ENCODE data around the gene TRIOBP.

Gene TRIOBP

DNA sequence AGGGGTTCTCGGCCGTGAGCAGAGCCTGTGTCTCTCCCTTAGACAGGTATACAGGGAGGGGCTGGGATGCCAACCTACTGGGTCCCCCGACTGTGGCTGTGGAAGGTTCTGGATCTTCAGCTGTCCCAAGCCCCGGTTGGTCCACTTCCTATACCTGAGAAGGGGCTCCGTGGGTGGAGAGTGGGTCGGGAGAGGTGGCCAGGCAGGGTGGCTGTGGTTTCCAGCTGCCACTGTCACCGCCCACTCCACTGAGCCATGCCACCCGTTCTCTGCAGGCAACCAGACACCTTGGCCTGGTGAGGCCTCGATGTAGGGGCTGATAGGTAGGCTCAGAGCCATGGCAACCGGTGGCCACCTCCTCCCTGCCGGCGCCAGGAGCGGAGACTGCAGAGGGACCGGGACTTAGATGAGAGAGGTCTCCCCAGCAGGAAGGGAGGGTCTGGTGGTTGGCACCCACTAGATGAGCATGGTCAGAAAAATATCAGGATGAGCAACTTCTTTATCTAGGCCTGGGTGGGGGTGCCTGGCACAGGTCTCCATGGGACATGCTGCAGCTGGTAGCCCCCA is 53.8 kb downstream of the TRIOBP start:
- DNase-seq: no peak

DNA sequence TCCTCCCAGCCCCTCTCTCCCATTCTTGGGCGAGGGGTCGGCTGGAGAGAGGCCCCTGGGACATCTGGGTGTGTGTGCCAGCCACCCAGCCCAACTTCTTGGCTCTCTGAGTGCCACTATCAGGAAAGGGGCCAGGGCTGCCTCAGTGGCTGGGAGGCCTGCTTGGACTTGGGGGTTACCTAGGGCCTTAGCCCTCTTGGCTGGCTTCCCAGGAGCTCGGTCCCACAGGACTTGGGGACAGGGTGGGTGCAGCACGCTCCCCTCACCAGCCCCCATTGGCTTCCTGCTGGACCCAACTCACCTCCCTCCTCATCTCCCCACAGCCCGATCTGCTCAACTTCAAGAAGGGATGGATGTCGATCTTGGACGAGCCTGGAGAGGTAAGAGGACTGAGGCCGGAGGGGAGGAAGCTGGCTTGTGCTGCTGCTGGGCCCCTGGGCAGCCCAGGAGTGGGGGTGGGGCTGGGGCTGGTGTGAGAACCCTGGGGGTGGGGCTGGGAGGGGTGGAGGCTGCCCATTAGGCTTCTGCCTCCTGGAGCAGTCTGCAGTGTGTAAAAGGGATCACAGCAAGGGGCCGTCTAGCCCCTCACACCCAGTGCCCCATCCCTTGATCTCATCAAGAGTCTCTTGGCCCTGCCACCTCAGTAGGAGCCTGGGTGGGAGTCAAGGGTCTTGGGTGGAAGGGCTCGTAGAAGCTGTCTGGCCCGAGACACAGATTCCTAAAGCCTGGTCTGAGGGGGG is 54.8 kb downstream of the TRIOBP start:
- DNase-seq: no peak

DNA sequence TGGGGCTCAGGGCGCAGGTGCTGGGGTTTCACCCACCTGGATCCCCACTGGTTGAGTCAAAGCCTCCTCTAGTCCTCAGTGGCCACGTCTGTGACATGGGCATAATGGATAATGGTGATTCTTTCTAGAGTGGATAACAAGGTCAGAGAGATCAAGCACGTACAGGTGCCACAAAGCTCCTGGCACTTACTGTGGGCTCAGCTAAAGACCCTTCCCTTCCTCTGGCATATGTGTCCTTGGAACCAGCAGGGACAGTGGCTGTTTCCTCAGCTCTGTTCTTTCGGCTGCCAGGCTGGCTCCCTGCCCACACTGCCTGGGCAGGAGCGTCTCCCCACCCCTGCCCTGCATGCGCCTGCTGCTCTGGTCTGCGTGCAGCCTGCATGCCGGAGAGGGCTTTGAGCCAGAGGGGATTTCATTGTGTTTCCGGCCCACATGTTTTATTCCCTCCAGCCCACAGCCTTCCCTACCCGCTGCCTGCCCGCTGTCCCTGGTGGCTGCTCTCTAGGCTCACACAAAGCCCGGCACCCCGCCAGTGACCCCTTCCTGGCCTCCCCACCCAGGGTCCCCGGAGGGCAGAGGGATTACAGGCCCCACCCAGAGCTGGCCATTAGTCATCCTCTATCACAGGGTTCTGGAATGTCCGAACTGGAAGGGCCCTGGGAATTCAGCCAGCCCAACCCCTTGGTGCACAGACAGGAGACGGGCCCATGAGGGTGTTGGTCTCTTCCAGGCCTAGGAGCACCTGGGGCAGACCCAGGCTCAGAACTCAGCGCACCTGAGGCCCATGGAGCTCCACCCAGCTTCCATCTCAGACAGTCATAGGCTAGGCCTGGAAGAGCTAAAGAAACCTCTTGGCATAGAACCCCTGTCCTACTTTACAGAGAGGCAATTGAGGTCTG is 55.6 kb downstream of the TRIOBP start:
- no peak for DNase-seq

DNA sequence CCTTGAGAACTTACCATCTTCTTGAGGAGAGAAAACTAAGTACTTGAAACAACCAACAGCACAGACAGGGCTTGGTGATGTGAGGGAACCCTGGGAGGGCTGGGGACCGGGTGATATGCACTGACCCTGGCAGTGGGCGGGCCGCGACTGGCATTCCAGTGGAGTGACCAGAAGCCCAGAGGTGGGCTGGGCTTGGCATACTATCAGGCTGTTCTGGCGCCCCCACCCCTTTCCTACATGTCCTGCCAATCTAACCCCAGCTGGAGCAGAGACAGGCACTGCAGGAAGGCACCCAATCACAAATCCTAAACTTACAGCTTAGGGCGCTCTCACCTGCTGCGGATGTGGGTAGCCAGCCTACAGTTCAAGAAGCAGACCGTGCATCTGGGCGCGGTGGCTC is 56.9 kb downstream of the TRIOBP start:
- no peak for DNase-seq

DNA sequence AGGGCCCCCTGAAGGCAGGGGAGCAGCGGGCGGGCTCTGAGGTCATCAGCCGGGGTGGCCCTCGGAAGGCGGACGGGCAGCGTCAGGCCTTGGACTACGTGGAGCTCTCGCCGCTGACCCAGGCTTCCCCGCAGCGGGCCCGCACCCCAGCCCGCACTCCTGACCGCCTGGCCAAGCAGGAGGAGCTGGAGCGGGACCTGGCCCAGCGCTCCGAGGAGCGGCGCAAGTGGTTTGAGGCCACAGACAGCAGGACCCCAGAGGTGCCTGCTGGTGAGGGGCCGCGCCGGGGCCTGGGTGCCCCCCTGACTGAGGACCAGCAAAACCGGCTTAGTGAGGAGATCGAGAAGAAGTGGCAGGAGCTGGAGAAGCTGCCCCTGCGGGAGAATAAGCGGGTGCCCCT is 60.8 kb downstream of the TRIOBP start:
- no peak for DNase-seq

DNA sequence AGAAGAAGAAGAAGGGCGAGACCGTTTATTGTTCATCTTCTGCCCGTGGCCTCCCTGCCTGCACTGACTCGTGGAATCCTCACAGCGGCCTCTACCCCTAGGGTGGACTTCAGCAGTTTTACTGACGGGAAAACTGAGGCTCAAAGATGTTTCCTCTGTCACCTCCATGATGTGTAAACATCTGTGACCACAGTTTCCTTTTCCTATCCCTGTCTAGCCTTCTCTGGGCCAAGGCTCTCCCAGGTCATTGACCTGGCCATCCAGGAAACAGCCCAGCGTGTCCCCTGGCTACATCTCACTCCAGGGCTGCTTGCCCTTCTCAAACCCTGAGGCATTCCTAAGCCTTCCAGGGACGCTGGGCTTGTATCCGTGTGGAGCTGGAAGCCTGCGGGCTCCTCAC is 61.8 kb downstream of the TRIOBP start:
- DNase-seq: no peak

DNA sequence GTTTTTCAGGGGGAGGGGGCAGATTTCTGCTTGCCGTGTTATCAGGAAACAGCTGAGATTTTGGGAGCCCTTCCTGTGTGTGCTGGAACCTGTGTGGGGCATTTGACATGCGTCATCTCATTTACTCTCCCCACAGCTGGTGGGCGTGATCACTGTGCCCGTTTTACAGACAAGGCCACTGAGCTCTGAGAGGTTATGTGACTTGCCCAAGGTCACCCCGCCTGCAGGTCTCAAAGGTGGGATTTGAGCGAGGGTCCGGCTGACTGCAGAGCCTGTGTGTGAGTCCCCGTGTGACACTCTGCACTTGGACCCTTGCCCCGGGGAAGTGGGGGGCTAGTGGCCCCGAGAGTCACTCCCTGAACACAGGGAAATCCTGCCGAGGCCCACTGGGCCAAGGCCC is 62.4 kb downstream of the TRIOBP start:
- no peak for DNase-seq

DNA sequence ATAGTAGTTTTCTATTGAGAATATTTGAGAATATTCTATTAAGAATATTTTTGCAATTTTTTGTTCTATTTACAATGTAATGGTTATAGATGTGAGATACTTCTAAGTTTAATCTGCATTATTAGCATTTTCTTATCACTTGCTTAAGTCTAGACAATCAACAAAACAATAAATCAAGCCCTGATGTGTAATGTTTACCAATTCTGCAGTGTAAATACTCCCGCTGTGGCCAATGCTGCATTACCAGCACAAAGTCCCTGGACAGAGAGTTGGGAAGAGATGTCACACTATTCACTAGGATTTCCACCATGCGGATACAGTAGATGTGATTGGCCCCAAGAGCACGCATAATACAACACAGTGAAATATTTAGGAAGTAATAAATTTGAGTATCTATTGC is 63.3 kb downstream of the TRIOBP start:
- DNase-seq: no peak

DNA sequence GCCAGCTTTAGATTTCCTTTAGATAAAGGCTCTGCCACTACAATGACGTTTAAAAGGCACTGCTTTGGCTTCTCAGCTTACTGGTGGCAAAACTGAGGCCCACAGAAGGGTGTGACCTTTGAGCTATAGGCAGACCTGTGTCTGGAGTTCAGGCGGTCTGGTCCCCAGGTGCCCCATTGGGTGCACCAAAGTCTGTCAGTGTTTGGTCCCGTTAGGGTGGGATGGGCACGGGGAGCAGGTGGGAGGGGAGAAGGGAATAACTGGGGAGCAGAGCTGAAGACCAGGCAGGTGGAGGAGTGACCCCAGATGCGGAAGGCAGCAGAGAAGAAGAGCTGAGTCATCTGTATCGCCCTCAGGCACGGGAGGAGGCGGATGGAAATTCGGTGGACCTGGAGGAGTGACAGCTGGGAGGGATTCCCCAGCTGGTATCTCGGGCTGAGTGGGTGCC is 65.6 kb downstream of the TRIOBP start:
- no peak for DNase-seq

DNA sequence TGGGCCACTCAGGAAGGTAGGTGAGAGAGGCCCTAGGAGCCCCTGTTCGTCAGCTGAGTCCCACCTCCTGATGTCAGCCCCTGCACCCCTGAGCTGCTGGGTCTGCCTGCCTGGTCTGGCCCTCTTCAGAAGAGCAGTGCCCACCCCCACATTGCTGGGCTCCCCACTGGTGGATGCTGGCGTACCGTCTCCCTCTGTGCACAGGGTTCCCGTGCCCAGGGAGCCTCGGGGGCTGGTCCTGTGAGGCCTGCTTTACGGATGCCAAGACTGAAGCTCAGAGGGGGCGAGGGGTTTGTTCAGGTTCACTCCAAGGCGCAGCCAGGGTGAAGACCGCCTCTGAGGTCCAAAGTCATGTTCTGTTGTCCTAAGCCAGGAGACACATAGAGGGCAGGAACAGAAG is 66.2 kb downstream of the TRIOBP start:
- DNase-seq: no peak

DNA sequence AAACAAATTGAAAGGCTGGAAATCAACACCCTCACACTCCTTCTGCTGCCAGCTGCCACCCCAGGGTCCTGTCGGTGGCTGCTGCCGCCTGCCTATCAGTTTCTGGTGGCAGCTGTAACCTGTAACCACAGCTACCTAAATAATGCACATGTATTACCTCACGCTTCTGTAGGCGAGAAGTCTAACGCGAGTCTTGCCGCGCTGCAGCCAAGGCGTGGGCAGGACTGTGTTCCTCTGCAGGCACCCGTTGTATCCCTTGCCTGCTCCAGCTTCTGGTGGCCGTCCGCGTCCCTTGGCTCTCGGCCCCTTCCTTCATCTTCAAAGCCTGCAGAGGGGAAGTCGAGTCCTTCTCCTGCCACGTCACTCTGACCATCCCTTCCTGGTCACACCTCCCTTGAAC is 66.8 kb downstream of the TRIOBP start:
- no peak for DNase-seq

DNA sequence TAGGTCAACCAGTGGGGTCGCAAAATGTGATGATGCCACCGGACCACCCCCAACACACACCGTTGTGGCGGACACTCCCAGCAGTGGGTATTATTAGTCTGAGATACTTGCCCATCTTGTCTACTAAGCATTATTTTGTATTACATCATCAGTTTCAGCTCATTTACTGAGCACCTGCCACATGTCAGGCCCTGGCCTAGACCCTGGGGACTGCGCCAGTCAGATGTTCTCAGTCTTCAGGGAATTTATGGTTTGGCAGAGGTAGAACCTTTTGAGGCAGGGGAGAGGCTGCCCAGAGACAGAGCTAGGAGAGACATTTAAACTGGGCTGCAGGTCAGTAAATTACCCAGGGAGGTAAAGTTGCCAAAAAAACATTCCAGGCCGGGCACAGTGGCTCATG is 67.8 kb downstream of the TRIOBP start:
- no peak for DNase-seq

DNA sequence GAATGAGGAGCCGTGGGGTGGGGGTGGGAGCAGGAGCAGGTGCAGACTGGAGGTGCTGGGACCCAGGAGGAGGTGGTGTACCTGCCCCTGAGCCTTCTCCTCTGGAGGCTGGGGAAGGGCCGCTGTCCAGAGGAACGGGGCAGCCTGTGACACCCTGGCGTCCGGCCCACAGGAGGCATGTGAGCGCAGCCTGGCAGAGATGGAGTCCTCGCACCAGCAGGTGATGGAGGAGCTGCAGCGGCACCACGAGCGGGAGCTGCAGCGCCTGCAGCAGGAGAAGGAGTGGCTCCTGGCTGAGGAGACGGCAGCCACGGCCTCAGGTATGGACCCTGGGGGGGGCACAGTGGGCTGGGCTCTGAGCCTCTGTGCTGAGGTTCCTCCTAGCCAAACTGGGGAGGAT is 68.7 kb downstream of the TRIOBP start:
- DNase-seq: no peak

DNA sequence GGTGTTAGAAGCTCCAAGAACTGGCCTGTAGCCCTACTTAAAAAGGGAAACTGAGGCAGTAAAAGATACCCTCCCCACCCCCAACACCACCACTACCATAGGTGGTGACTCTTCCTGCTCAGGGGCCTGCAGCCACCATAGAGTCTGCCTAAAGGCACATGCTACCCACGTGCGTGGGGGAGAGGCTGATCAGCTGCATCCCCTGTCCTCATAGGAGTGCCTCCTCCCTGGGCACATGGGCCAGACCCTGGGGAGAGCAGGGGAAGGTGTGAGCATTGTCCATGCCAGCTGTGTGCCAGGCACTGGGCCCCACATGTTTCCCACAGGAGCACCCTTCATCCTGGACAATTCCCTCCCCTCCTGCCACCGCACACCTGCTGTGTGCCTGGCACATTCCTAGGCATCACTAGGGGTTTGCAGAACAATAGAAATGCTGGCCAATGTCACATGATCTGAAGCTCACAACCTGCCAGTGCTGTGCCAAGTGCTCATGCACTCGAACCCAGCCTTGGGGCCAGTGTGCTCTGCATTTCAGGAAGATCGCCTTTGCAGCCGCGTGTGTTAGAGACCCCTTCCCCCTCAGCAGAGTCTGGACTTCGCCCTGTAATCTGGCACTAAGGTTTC is 69.2 kb downstream of the TRIOBP start:
- DNase-seq: no peak

DNA sequence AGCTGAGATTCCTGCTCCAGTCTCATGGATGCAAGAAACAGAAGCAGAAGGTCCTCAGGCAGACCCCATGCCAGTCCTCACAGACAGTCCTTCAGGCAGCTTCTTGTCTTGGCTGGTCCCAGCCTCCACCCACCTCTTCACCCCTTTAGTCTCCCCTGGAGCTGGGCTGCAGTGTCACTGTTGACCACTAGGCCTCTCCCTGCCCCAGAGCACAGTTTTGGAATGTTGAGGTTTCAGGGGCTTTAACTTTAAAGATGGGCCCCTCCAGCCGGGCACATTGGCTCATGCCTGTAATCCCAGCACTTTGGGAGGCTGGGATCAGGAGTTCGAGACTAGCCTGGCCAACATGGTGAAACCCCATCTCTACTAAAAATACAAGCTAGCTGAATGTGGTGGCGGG is 71.4 kb downstream of the TRIOBP start:
- no peak for DNase-seq

DNA sequence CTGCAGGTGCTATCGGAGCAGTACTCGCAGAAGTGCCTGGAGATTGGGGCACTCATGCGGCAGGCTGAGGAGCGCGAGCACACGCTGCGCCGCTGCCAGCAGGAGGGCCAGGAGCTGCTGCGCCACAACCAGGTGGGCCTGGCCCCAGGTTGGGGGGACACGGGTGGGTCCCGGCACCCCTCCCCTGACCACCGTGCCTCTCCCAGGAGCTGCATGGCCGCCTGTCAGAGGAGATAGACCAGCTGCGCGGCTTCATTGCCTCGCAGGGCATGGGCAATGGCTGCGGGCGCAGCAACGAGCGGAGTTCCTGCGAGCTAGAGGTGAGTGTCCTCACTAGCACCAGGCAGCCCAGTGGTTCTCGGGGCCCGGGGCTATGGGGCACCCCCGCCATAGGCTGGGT is 72.2 kb downstream of the TRIOBP start:
- no peak for DNase-seq

DNA sequence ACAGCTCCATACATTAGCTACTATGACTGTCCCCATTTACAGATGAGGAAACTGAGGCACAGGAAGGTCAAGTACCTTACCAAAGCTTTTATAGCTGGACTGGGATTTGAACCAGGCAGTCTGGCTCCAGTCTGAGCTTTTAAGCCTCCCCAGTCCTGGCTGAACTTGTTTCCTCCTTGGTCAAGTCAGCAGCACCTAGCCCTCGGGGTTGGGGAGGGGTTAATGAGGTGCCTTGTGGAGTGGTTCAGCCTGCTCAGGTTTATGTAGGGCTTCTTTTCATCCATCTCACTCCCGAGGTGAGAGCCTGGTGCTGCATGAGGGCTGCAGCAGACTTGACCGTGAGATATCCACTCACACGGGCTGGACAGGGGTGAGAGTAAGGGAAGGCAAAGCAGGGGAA is 74.2 kb downstream of the TRIOBP start:
- no peak for DNase-seq

DNA sequence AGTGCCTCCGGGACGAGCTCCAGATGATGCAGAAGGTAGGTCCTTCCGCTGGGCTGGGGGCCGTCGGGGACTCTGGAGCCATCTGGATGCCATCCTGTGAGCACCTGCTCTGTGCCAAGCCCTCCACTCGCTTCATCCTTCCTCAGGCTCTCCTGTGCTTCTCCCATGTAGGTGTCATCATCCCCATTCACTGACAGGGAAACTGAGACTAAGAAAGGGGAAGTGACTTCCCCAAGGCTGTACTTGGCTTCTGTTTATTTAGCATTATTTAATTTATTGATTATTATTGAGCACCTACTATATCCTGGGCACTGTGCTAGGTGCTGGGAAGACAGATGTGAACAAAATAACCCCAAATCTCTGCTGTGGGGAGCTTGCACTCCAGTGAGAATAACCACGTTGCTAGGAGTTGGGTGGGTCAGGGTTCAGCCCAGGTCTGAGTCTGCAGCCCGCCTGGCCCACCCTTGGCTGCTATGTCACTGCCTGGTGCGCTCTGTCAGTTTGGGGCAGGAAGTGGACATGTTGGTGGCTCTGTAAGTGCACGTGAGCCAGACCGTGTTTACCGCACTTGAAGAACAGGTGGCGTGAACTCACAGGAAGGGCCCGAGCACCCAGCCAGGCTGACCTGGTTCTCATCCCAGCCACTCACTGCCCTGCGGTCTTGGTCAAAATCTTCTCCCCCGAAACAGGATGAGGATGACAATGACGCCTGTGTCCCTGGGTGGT is 75.0 kb downstream of the TRIOBP start:
- no peak for DNase-seq

DNA sequence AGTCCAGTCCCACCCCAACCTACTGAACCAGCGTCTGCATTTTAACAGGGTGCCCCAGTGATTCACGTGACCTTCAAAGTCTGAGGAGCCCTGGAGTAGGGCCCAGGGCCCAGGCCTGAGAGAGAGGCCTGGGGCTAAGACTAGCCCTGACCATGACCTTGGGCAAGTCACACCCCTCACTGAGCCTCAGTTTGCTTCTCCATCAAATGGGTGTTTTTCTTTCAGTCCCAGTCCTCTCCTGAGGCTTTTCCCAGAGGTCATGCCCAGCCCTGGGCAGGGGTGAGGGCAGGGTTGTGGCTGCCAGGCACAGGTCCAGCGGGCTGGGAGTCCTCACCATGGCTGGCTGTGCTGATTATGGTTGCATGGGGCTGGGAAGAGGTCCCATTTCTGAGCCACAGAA is 77.9 kb downstream of the TRIOBP start:
- DNase-seq: no peak

DNA sequence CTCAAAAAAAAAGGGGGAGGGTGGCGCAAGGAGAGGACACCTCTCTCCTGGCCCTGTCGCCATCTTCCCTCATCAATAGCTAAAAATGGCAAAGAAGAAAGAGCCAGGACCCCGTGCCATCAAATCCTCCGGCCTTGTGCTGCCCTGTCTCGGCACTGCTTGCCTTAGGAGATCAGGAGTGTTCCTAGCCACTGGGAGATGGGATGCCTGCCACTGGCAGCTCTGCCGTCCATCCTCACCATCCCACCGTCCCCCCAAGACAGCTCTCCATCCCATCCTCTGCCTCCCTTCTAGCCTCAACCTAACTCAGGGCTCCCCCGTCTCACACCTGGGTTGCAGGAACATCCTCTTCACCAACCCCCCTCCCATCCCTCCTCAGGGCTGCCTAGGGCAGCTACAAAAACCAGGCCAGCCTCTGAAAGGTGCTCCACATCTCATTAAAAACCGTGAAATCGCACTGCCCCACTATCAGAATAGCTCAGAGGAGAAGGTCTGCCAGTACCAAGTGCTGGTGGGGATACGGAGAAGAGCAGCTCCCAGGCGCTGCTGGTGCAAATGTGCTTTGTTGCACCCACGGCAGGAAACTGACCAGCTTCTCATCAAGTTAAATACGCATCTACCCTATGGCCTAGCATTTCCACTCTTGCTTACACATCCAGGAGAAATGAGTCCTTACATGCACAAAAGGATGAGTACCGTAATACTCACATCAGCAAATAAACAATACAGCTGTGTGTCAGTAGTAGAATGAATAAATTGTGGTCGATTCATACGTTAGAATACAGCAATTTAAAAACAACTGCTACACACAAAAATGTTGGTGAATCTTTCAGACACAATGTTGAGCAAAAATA is 79.2 kb downstream of the TRIOBP start:
- no peak for DNase-seq

DNA sequence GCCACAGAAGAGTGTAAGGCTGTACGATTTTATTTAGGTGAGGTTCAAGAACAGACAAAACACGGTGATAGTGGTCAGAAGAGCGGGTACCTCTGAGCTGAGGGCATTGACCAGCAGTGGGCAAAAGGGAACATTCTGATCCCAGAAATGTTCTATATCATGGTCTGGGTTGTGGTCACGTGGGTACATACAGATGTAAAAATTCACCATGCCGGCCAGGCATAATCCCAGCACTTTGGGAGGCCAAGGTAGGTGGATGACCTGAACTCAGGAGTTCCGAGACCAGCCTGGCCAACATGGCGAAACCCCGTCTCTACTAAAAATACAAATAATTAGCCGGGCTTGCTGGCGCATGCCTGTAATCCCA is 79.8 kb downstream of the TRIOBP start:
- DNase-seq: no peak

DNA sequence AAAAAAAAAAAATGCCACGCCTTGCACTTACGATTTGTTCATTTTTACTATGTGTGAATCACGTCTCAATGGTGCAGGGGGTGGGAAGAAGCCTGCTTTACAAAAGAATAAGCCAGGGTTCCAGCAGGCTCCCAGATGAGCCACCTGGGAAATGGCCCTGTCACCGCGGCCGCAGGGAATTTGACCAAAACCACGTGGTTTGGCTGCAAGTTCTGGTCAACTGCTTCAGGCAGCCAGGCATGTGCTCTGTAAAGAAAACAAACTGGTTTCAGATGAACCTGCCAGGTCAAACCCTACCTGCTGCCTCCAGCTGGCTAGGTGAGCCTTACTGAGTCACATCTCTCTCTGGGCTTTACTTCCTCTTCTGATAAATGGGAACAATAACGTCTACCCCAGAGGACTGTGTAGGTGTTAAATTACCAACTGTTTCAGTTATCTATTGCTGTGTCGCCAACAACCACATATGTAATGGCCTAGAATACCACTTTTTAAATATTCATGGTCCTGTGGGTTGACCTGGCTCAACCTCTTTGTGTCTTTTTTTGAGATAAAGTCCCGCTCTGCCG is 80.4 kb downstream of the TRIOBP start:
- no peak for DNase-seq

Data from NCI-H748 treated with DMSO at 0.1 percent for 48 hours (cell line).